HG03159 (cell line): ENCODE measurements around the gene CBLN2.

Source experiments
- ATAC-seq: cut with Tn5 transposase; IDR thresholded peaks from one replicate; pipeline ENCODE4 v1.9.1; 2021; ENCODE audit warnings: mild to moderate bottlenecking, moderate library complexity; ENCODE audit not compliant: unreplicated experiment

Gene CBLN2

GRCh38 chr18:72544092-72544886 lies at the start of gene CBLN2:
TSS of gene CBLN2 (minus strand) at chr18:72544342. CDS start at chr18:72542160, 2,182 bp downstream.
- ATAC-seq, result peak; percentile 87

- no peak for ATAC-seq
Observed at GRCh38 chr18:72588360-72588759, 44.2 kb upstream of the CBLN2 start.

GRCh38 chr18:72584787-72585186 lies 40.6 kb upstream of the CBLN2 start:
- ATAC-seq, result no peak

GRCh38 chr18:72581976-72582375 lies 37.8 kb upstream of the CBLN2 start:
- ATAC-seq, result no peak

- no peak for ATAC-seq
Observed at GRCh38 chr18:72572896-72573295, 28.8 kb upstream of the CBLN2 start.

- no peak for ATAC-seq
Observed at GRCh38 chr18:72566290-72566689, 22.1 kb upstream of the CBLN2 start.

- ATAC-seq, result no peak
Observed at GRCh38 chr18:72555968-72556367, 11.8 kb upstream of the CBLN2 start.

GRCh38 chr18:72555101-72555500 lies 11.0 kb upstream of the CBLN2 start:
- ATAC-seq, result no peak

GRCh38 chr18:72543357-72544055 lies 636 bp downstream of the CBLN2 start:
- no peak for ATAC-seq

- no peak for ATAC-seq
Observed at GRCh38 chr18:72542984-72543356, 1.2 kb downstream of the CBLN2 start.

- ATAC-seq, result no peak
Observed at GRCh38 chr18:72542342-72542741, 1.8 kb downstream of the CBLN2 start.

GRCh38 chr18:72541871-72542332 lies 2.2 kb downstream of the CBLN2 start:
- ATAC-seq, result no peak

GRCh38 chr18:72539901-72540300 lies 4.2 kb downstream of the CBLN2 start:
- no peak for ATAC-seq

GRCh38 chr18:72530622-72531021 lies 13.5 kb downstream of the CBLN2 start:
- ATAC-seq, result no peak

- no peak for ATAC-seq
Observed at GRCh38 chr18:72504866-72505265, 39.3 kb downstream of the CBLN2 start.

- no peak for ATAC-seq
Observed at GRCh38 chr18:72502671-72503431, 41.3 kb downstream of the CBLN2 start.

GRCh38 chr18:72492497-72492896 lies 51.6 kb downstream of the CBLN2 start:
- ATAC-seq, result no peak
